Measurements from ENCODE around the gene AVEN.

The AVEN gene

GRCh38 chr15:34076785-34077184, 37.8 kb upstream of the AVEN start:
- Histone ChIP-seq H3K27ac (no peak overlapping the region), H3K27me3 (replicated peaks) (no peaks in the 10 kb centered on the region), H3K36me3 (replicated peaks) (no peaks in the 10 kb centered on the region), H3K4me3 (ENCODE audit: low read depth, low read length) (no peak overlapping the region)
- no peak for TF ChIP-seq CTCF (IDR thresholded peaks at IDR 0.05; ENCODE audit: low read depth, low read length, missing control alignments)
- in situ Hi-C loops (cut with HindIII; ENCODE audit: low pct_ligation_motif_present, low sequenced_read_pairs): no loop called here
- DNase-seq: no peak

GRCh38 chr15:34070003-34070402, 31.0 kb upstream of the AVEN start:
- Histone ChIP-seq H3K36me3 (replicated peaks) (no peaks in the 10 kb centered on the region), H3K27me3 (replicated peaks) (no peaks in the 10 kb centered on the region), H3K4me3 (ENCODE audit: low read depth, low read length) (no peak overlapping the region), H3K27ac (no peak overlapping the region)
- no peak for TF ChIP-seq CTCF (IDR thresholded peaks at IDR 0.05; ENCODE audit: low read depth, low read length, missing control alignments)
- DNase-seq: no peak
- in situ Hi-C loops (cut with HindIII; ENCODE audit: low pct_ligation_motif_present, low sequenced_read_pairs): no loop called here

GRCh38 chr15:34065941-34066340, 26.9 kb upstream of the AVEN start:
- TF ChIP-seq CTCF (IDR thresholded peaks at IDR 0.05; ENCODE audit: low read depth, low read length, missing control alignments): no peak
- no peaks in the 10 kb centered on the region for H3K36me3 ChIP-seq (replicated peaks)
- DNase-seq: no peak
- no peak overlapping the region for H3K4me3 ChIP-seq (ENCODE audit: low read depth, low read length)
- in situ Hi-C loops (cut with HindIII; ENCODE audit: low pct_ligation_motif_present, low sequenced_read_pairs): no loop called here
- H3K27me3 ChIP-seq (replicated peaks): no peaks in the 10 kb centered on the region
- no peak overlapping the region for H3K27ac ChIP-seq

GRCh38 chr15:34065261-34065660, 26.3 kb upstream of the AVEN start:
- Histone ChIP-seq H3K27me3 (replicated peaks) (no peaks in the 10 kb centered on the region), H3K4me3 (ENCODE audit: low read depth, low read length) (no peak overlapping the region), H3K27ac (no peak overlapping the region), H3K36me3 (replicated peaks) (no peaks in the 10 kb centered on the region)
- in situ Hi-C loops (cut with HindIII; ENCODE audit: low pct_ligation_motif_present, low sequenced_read_pairs): no loop called here
- no peak for TF ChIP-seq CTCF (IDR thresholded peaks at IDR 0.05; ENCODE audit: low read depth, low read length, missing control alignments)
- DNase-seq: no peak

GRCh38 chr15:34064438-34064837, 25.4 kb upstream of the AVEN start:
- H3K36me3 ChIP-seq (replicated peaks): no peaks in the 10 kb centered on the region
- H3K27ac ChIP-seq: no peak overlapping the region
- TF ChIP-seq CTCF (IDR thresholded peaks at IDR 0.05; ENCODE audit: low read depth, low read length, missing control alignments): no peak
- no peak for DNase-seq
- no peaks in the 10 kb centered on the region for H3K27me3 ChIP-seq (replicated peaks)
- in situ Hi-C loops (cut with HindIII; ENCODE audit: low pct_ligation_motif_present, low sequenced_read_pairs): no loop called here
- no peak overlapping the region for H3K4me3 ChIP-seq (ENCODE audit: low read depth, low read length)

GRCh38 chr15:34059946-34060345, 20.9 kb upstream of the AVEN start:
- no peaks in the 10 kb centered on the region for H3K36me3 ChIP-seq (replicated peaks)
- DNase-seq: no peak
- in situ Hi-C loops (cut with HindIII; ENCODE audit: low pct_ligation_motif_present, low sequenced_read_pairs): no loop called here
- no peaks in the 10 kb centered on the region for H3K27me3 ChIP-seq (replicated peaks)
- no peak overlapping the region for H3K4me3 ChIP-seq (ENCODE audit: low read depth, low read length)
- TF ChIP-seq CTCF (IDR thresholded peaks at IDR 0.05; ENCODE audit: low read depth, low read length, missing control alignments): no peak
- no peak overlapping the region for H3K27ac ChIP-seq
